GM23338 (cell line): ENCODE measurements around the gene STRN4.

Source experiments
- CREB1 ChIP-seq: fragments of 250-450 bp; sonication (Bioruptor Pico); IDR thresholded peaks from 2 replicates; pipeline ENCODE4 v1.5.0; 2020; ENCODE audit warnings: low read depth, mild to moderate bottlenecking, moderate library complexity
- CTCF ChIP-seq, 2 experiments: fragments of 200-600 bp in 1 of 2; sonication (generic) in 1 of 2; conservative IDR thresholded peaks; 2 replicates each; pipeline versions ENCODE4 v1.5.1 to v1.6.1; 2016 to 2017; ENCODE audit warnings: antibody characterized with exemption in 2 of 2, low read depth in 2 of 2, mild to moderate bottlenecking in 2 of 2, moderate library complexity in 1 of 2
- EZH2phosphoT487 ChIP-seq: fragments of 200-600 bp; sonication (generic); IDR thresholded peaks from one replicate; pipeline ENCODE4 v1.8.1; 2018; ENCODE audit warnings: antibody characterized with exemption; ENCODE audit not compliant: unreplicated experiment
- JUNB ChIP-seq: IDR thresholded peaks from one replicate; pipeline ENCODE4 v1.6.1; 2016; ENCODE audit warnings: antibody characterized with exemption; ENCODE audit not compliant: unreplicated experiment
- POLR2AphosphoS5 ChIP-seq: IDR thresholded peaks from 2 replicates; pipeline ENCODE4 v1.6.1; 2016; ENCODE audit warnings: antibody characterized with exemption, low read depth

DNA sequence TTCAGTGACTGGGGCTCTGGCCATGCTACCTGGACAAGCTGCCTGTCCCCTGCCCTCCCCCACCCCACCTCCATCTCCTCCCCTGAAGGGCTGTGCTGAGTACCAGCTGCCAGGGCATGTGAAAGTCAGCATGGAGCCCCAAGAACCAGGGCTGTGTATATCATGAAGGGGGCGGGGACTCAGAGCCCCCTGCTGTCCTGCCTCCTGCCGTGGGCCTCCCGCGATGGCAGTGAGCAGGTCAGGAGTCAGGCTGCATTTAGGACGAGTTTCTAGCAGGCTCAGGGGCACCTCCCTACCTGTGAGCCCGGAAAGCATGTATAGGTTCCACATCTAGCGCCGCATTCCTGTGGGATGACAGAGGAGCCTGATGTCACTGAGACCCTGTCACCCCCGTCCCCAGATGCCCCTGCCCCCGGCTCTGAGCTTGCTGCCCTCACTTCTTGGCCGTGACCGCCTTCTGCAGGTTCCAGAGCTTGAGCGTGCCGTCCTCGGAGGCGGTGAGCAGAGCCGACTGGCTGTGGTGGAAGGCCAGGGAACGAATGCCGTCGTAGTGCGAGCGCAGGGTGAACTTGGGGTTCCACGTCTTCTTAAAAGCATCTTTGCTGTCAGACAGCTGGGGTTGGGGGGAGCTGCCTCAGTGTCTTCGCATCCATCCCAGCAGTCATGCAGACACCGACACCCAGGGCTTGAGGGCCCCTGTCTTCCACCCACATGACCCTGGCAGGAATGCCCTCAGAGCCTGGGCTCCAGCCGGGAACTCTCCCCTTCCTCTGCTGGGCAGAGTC is 21.0 kb downstream of the STRN4 start:
- TF ChIP-seq CTCF (conservative IDR thresholded peaks at IDR 0.05; ENCODE audit: low read depth in 2 of 2) (no peak), POLR2AphosphoS5 (no peak), CREB1 (CRISPR knock-in tag) (no peak), EZH2phosphoT487 (no peak), JUNB (no peak)
